SK-N-SH (cell line): ENCODE measurements around the gene PLIN5. TPM values are rescaled to one million over a fixed set of nuclear protein-coding genes. Genes with fewer than 3 reads are reported as not detected.

ENCODE experiments used
- CTCF ChIA-PET: fragments of 300-600, 350-600 bp; formaldehyde crosslinking; extraction: SDS; loops from one replicate; lab custom pipeline; 2021; lab: Yijun Ruan, JAX
- POLR2A ChIA-PET: fragments of 350-600 bp; sonication (Branson Sonifier 250); formaldehyde crosslinking; extraction: SDS; loops from one replicate; lab custom pipeline; 2020; ENCODE audit warnings: antibody characterized with exemption, inconsistent platforms; lab: Yijun Ruan, JAX
- DNase-seq: peaks from one replicate; pipeline ENCODE4 v3.0.0; 2012
- H2AFZ ChIP-seq: fragments of 200-600 bp; sonication (generic); 2 replicates; pipeline ENCODE4 v1.8.1; 2016; ENCODE audit warnings: antibody characterized with exemption, mild to moderate bottlenecking, low read depth
- H3F3A ChIP-seq: fragments of 200-600 bp; sonication (generic); replicated peaks from 2 replicates; pipeline ENCODE3; 2016; ENCODE audit warnings: antibody characterized with exemption, mild to moderate bottlenecking; ENCODE audit not compliant: insufficient read depth
- H3K27ac ChIP-seq, 2 experiments: fragments of 200-500 bp in 1 of 2; fragments of 200-600 bp in 1 of 2; sonication (Bioruptor generic) in 1 of 2; sonication (generic), shearing (Covaris generic) in 1 of 2; 2 replicates each; pipeline versions ENCODE4 v1.5.1 to v1.6.1; 2014 to 2016; ENCODE audit warnings: low read depth in 2 of 2, inconsistent platforms in 1 of 2, low read length in 1 of 2, mild to moderate bottlenecking in 1 of 2, mixed read lengths in 1 of 2
- H3K27me3 ChIP-seq: fragments of 200-600 bp; sonication (generic), shearing (Covaris generic); 2 replicates; pipeline ENCODE4 v1.6.1; 2016; ENCODE audit warnings: mixed run types; ENCODE audit not compliant: insufficient read depth
- H3K36me3 ChIP-seq, 2 experiments: fragments of 200-500 bp in 1 of 2; fragments of 200-600 bp in 1 of 2; sonication (Bioruptor generic) in 1 of 2; sonication (generic) in 1 of 2; replicated peaks in 1 of 2; 2 replicates each; pipeline versions ENCODE3 to v1.5.1; 2014 to 2016; ENCODE audit warnings: low read length in 1 of 2, mild to moderate bottlenecking in 1 of 2; ENCODE audit not compliant: insufficient read depth in 2 of 2, control insufficient read depth in 1 of 2
- H3K4me1 ChIP-seq, 2 experiments: fragments of 200-500 bp in 1 of 2; fragments of 200-600 bp in 1 of 2; sonication (Bioruptor generic) in 1 of 2; sonication (generic), shearing (Covaris generic) in 1 of 2; 2 replicates each; pipeline versions ENCODE4 v1.5.1 to v1.6.1; 2014 to 2016; ENCODE audit warnings: low read depth in 1 of 2, low read length in 1 of 2, mixed run types in 1 of 2; ENCODE audit not compliant: insufficient read depth in 2 of 2, control insufficient read depth in 1 of 2
- H3K4me2 ChIP-seq: fragments of 200-600 bp; sonication (generic), shearing (Covaris generic); 2 replicates; pipeline ENCODE4 v1.6.1; 2017; ENCODE audit warnings: mixed run types
- H3K4me3 ChIP-seq, 2 experiments: fragments of 200-500 bp in 1 of 2; fragments of 200-600 bp in 1 of 2; sonication (Bioruptor generic) in 1 of 2; sonication (generic), shearing (Covaris generic) in 1 of 2; 2 replicates each; pipeline versions ENCODE4 v1.5.1 to v1.8.1; 2014 to 2016; ENCODE audit warnings: low read depth in 2 of 2, inconsistent platforms in 1 of 2, low read length in 1 of 2, mild to moderate bottlenecking in 1 of 2, mixed read lengths in 1 of 2, moderate library complexity in 1 of 2
- H3K79me2 ChIP-seq: fragments of 200-600 bp; sonication (generic); 2 replicates; pipeline ENCODE4 v1.8.1; 2017; ENCODE audit warnings: mild to moderate bottlenecking; ENCODE audit not compliant: insufficient read depth
- H3K9ac ChIP-seq: fragments of 200-600 bp; sonication (generic); 2 replicates; pipeline ENCODE4 v1.6.1; 2017; ENCODE audit warnings: mixed run types
- H3K9me2 ChIP-seq: fragments of 200-600 bp; sonication (generic); 2 replicates; pipeline ENCODE4 v1.6.1; 2017; ENCODE audit warnings: mixed run types
- H3K9me3 ChIP-seq: fragments of 200-600 bp; sonication (generic); 2 replicates; pipeline ENCODE4 v1.6.1; 2017; ENCODE audit warnings: mixed run types, mild to moderate bottlenecking, moderate library complexity
- H4K20me1 ChIP-seq: fragments of 200-600 bp; sonication (generic); 2 replicates; pipeline ENCODE4 v1.6.1; 2017; ENCODE audit warnings: mild to moderate bottlenecking, mixed run types; ENCODE audit not compliant: insufficient read depth
- CTCF ChIP-seq: fragments of 200-600 bp; sonication (generic); IDR thresholded peaks from 2 replicates; pipeline ENCODE4 v1.6.1; 2017; ENCODE audit warnings: antibody characterized with exemption, mild to moderate bottlenecking, moderate library complexity
- EZH2phosphoT487 ChIP-seq: fragments of 200-600 bp; sonication (generic); IDR thresholded peaks from 2 replicates; pipeline ENCODE4 v1.6.1; 2017; ENCODE audit warnings: low read depth, mixed run types, mild to moderate bottlenecking, antibody characterized with exemption, moderate library complexity, borderline replicate concordance
- FOSL2 ChIP-seq: IDR thresholded peaks from 2 replicates; pipeline ENCODE4 v1.4.0; 2012; ENCODE audit warnings: low read depth, mild to moderate bottlenecking, moderate library complexity, borderline replicate concordance
- FOXJ3 ChIP-seq: sonication (generic); formaldehyde crosslinking; IDR thresholded peaks from 2 replicates; pipeline ENCODE4 v1.5.1; 2020; ENCODE audit warnings: mild to moderate bottlenecking, missing genetic modification reagents
- FOXM1 ChIP-seq: IDR thresholded peaks from 2 replicates; pipeline ENCODE4 v1.4.0; 2012; ENCODE audit warnings: low read depth, mild to moderate bottlenecking
- GABPA ChIP-seq: IDR thresholded peaks from 2 replicates; pipeline ENCODE4 v1.4.0; 2012; ENCODE audit warnings: low read depth, mild to moderate bottlenecking
- GATA2 ChIP-seq: sonication (generic); formaldehyde crosslinking; IDR thresholded peaks from 2 replicates; pipeline ENCODE4 v1.5.0; 2020; ENCODE audit warnings: mild to moderate bottlenecking, missing genetic modification reagents
- JUND ChIP-seq: IDR thresholded peaks from 2 replicates; pipeline ENCODE4 v1.4.0; 2012
- MEF2A ChIP-seq: IDR thresholded peaks from 2 replicates; pipeline ENCODE4 v1.4.0; 2012; ENCODE audit warnings: low read depth, borderline replicate concordance
- MXI1 ChIP-seq: IDR thresholded peaks from 2 replicates; pipeline ENCODE4 v1.6.1; 2012; ENCODE audit warnings: mild to moderate bottlenecking, low read depth, low read length, improper control_type of control experiment
- NRF1 ChIP-seq: IDR thresholded peaks from 2 replicates; pipeline ENCODE4 v1.6.1; 2012; ENCODE audit warnings: low read depth, mild to moderate bottlenecking, low read length
- POLR2AphosphoS5 ChIP-seq: IDR thresholded peaks from 2 replicates; pipeline ENCODE4 v1.6.1; 2012; ENCODE audit warnings: low read depth, low read length
- RAD21 ChIP-seq: IDR thresholded peaks from 2 replicates; pipeline ENCODE4 v1.6.1; 2012; ENCODE audit warnings: mild to moderate bottlenecking, low read length
- RCOR1 ChIP-seq: fragments of 150-350 bp; IDR thresholded peaks from 2 replicates; pipeline ENCODE4 v1.6.1; 2017; ENCODE audit warnings: antibody characterized with exemption, low read length
- RFX5 ChIP-seq: IDR thresholded peaks from 2 replicates; pipeline ENCODE4 v1.6.1; 2012; ENCODE audit warnings: mild to moderate bottlenecking, improper control_type of control experiment, low read length
- RXRA ChIP-seq: IDR thresholded peaks from 2 replicates; pipeline ENCODE4 v1.4.0; 2012; ENCODE audit warnings: low read depth, mild to moderate bottlenecking, borderline replicate concordance
- SIN3A ChIP-seq: IDR thresholded peaks from 2 replicates; pipeline ENCODE4 v1.6.1; 2012; ENCODE audit warnings: low read depth, mild to moderate bottlenecking, low read length, moderate library complexity, borderline replicate concordance
- SMC3 ChIP-seq: IDR thresholded peaks from 2 replicates; pipeline ENCODE4 v1.6.1; 2012; ENCODE audit warnings: low read depth, low read length, improper control_type of control experiment
- USF2 ChIP-seq: fragments of 150-350 bp; IDR thresholded peaks from 2 replicates; pipeline ENCODE4 v1.6.1; 2017; ENCODE audit warnings: antibody characterized with exemption, low read length, low read depth, borderline replicate concordance
- YY1 ChIP-seq: IDR thresholded peaks from 2 replicates; pipeline ENCODE4 v1.4.0; 2012; ENCODE audit warnings: low read depth, mild to moderate bottlenecking
- WGBS: methylation state at CpG from one replicate; pipeline ENCODE4 v1.1.6; 2017; ENCODE audit warnings: low lambda C conversion rate; 5-methylcytosine and 5-hydroxymethylcytosine counted together
- polyA plus RNA-seq, 3 experiments: library from polyadenylated mRNA; depleted of rRNA; stranded (reverse); fragments of >200 nt; gene quantifications; 2 replicates each; pipeline ENCODE4 v1.2.3, GENCODE V29; 2012
- TF ChIP-seq, protein P1 (sequence below): fragments of 150-350 bp; IDR thresholded peaks from 2 replicates; pipeline ENCODE4 v1.6.1; 2016; ENCODE audit warnings: mild to moderate bottlenecking, low read depth, low read length
- TF ChIP-seq, protein P2 (sequence below): IDR thresholded peaks from 2 replicates; pipeline ENCODE4 v1.4.0; 2012; ENCODE audit warnings: low read depth, borderline replicate concordance
- TF ChIP-seq, protein P3 (sequence below): IDR thresholded peaks from 2 replicates; pipeline ENCODE4 v1.6.1; 2012; ENCODE audit warnings: mild to moderate bottlenecking, low read depth, low read length, moderate library complexity

PLIN5 gene
- polyA plus RNA-seq, 1 of the 3 experiments (the other 2 are of a cell fraction): 0.59 TPM

DNA sequence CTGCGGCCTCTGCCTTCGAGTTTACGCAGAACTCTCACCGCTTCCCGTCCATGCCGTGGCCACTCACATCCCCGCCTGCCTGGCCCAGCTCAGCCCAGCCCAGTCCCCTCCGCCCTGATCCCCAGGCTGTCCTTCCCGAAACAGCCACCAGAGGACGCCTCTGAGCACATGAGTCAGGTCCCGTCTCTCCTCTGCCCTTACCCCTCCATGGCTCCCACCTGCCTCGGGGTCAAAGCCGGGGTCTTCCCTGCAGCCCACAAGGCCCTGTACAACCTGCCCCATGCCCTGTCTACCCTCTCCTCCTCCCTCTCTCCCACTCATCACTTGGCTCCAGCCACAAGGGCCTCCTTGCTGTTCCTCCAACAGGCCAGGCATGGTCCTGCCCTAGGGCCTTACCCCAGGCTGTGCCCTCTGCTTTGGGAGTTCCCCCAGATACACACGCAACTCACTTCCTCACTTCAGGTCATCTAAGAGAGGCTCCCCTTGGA is 32.6 kb upstream of the PLIN5 start:
- CTCF ChIA-PET: interaction anchor here (0.6 to 13.0 kb wide), 28 partner anchors 9 to 368 kb away, joined by 3 to 200 read pairs (median 6); no protein-coding TSS in a partner anchor
- H2AFZ ChIP-seq: no peak overlapping the region; the same call in 1 of the 2 replicates

More for the DNA sequence above, 32.6 kb upstream of the PLIN5 start:
- H3K9ac ChIP-seq: no peak overlapping the region
- H3K9me2 ChIP-seq: no peaks in the 10 kb centered on the region
- no peak overlapping the region for H3K4me2 ChIP-seq
- no peaks in the 10 kb centered on the region for H3K27me3 ChIP-seq
- peak; percentile 88 for DNase-seq
- no peaks in the 10 kb centered on the region for H3K9me3 ChIP-seq
- H3F3A ChIP-seq: peaks cover 5% of the 10 kb centered on the region
- no peaks in the 10 kb centered on the region for H3K79me2 ChIP-seq
- no peaks in the 10 kb centered on the region for H4K20me1 ChIP-seq
- POLR2A ChIA-PET: no interaction called here
- H3K4me3 ChIP-seq: peak overlapping the region in 1 of 2 experiments; percentile 27; a peak in 1 of 4 replicates
- no peaks in the 10 kb centered on the region for H3K36me3 ChIP-seq
- TF ChIP-seq SMC3 (peak; percentile 82), MEF2A (no peak), CTCF (peak; percentile 88), RFX5 (no peak), FOXM1 (no peak), EZH2phosphoT487 (no peak), RCOR1 (no peak), GABPA (no peak), FOSL2 (no peak), USF2 (no peak), RXRA (no peak), RAD21 (peak; percentile 51), YY1 (no peak), JUND (no peak), GATA2 (CRISPR knock-in tag) (no peak), NRF1 (no peak), FOXJ3 (CRISPR knock-in tag) (no peak), MXI1 (no peak), SIN3A (no peak), POLR2AphosphoS5 (no peak)
- TF ChIP-seq, protein P1, sequence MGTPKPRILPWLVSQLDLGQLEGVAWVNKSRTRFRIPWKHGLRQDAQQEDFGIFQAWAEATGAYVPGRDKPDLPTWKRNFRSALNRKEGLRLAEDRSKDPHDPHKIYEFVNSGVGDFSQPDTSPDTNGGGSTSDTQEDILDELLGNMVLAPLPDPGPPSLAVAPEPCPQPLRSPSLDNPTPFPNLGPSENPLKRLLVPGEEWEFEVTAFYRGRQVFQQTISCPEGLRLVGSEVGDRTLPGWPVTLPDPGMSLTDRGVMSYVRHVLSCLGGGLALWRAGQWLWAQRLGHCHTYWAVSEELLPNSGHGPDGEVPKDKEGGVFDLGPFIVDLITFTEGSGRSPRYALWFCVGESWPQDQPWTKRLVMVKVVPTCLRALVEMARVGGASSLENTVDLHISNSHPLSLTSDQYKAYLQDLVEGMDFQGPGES: no peak
- TF ChIP-seq, protein P2, sequence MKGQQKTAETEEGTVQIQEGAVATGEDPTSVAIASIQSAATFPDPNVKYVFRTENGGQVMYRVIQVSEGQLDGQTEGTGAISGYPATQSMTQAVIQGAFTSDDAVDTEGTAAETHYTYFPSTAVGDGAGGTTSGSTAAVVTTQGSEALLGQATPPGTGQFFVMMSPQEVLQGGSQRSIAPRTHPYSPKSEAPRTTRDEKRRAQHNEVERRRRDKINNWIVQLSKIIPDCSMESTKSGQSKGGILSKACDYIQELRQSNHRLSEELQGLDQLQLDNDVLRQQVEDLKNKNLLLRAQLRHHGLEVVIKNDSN: no peak
- TF ChIP-seq, protein P3, sequence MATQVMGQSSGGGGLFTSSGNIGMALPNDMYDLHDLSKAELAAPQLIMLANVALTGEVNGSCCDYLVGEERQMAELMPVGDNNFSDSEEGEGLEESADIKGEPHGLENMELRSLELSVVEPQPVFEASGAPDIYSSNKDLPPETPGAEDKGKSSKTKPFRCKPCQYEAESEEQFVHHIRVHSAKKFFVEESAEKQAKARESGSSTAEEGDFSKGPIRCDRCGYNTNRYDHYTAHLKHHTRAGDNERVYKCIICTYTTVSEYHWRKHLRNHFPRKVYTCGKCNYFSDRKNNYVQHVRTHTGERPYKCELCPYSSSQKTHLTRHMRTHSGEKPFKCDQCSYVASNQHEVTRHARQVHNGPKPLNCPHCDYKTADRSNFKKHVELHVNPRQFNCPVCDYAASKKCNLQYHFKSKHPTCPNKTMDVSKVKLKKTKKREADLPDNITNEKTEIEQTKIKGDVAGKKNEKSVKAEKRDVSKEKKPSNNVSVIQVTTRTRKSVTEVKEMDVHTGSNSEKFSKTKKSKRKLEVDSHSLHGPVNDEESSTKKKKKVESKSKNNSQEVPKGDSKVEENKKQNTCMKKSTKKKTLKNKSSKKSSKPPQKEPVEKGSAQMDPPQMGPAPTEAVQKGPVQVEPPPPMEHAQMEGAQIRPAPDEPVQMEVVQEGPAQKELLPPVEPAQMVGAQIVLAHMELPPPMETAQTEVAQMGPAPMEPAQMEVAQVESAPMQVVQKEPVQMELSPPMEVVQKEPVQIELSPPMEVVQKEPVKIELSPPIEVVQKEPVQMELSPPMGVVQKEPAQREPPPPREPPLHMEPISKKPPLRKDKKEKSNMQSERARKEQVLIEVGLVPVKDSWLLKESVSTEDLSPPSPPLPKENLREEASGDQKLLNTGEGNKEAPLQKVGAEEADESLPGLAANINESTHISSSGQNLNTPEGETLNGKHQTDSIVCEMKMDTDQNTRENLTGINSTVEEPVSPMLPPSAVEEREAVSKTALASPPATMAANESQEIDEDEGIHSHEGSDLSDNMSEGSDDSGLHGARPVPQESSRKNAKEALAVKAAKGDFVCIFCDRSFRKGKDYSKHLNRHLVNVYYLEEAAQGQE: no peak; the same call in 1 of the 2 replicates
- H3K27ac ChIP-seq: no peak overlapping the region
- no peaks in the 10 kb centered on the region; a peak in 1 of 4 replicates for H3K4me1 ChIP-seq
- WGBS: 23% methylated on average over 11 of the region's 14 CpGs
